IMR-90 (cell line): ENCODE results near the gene SLC44A2. TPM values are rescaled to one million over a fixed set of nuclear protein-coding genes. Genes with fewer than 3 reads are reported as not detected.

Source experiments
- ATAC-seq: fragments of 200-7000 bp; cut with Tn5 transposase; 2 replicates; pipeline ENCODE4 v1.9.1; 2020; ENCODE audit warnings: low read depth, mild to moderate bottlenecking, moderate library complexity
- BruUV-seq: library from RNA; stranded (reverse); fragments of 400-500 nt; replicated peaks from 2 replicates; lab custom pipeline; 2021; lab: Mats Ljungman, UMichigan
- CTCF ChIA-PET: fragments of 300-600 bp; formaldehyde crosslinking; extraction: SDS; loops from one replicate; lab custom pipeline; 2021; ENCODE audit warnings: antibody characterized with exemption; lab: Yijun Ruan, JAX
- POLR2A ChIA-PET: fragments of 300-600 bp; sonication (Branson Sonifier 250); formaldehyde crosslinking; loops from one replicate; lab custom pipeline; 2022; ENCODE audit warnings: antibody characterized with exemption; ENCODE audit not compliant: unreplicated experiment; lab: Charles Lee
- DNase-seq: peaks from one replicate; pipeline ENCODE4 v3.0.0; 2013
- H2AFZ ChIP-seq: replicated peaks from 2 replicates; pipeline ENCODE3; 2013; ENCODE audit warnings: low read length, mild to moderate bottlenecking; ENCODE audit not compliant: poor library complexity
- H2AK5ac ChIP-seq: 2 replicates; pipeline ENCODE4 v1.6.1; 2013; ENCODE audit warnings: low read depth, low read length, inconsistent platforms
- H2AK9ac ChIP-seq: replicated peaks from 2 replicates; pipeline ENCODE3; 2013; ENCODE audit warnings: mild to moderate bottlenecking, low read depth, low read length, moderate library complexity; ENCODE audit not compliant: poor library complexity
- H2BK120ac ChIP-seq: 2 replicates; pipeline ENCODE4 v1.6.1; 2013; ENCODE audit warnings: low read depth, low read length, inconsistent platforms
- H2BK15ac ChIP-seq: 3 replicates; pipeline ENCODE4 v1.6.1; 2013; ENCODE audit warnings: low read depth, low read length, inconsistent platforms
- H2BK20ac ChIP-seq: 2 replicates; pipeline ENCODE4 v1.6.1; 2013; ENCODE audit warnings: low read depth, mild to moderate bottlenecking, inconsistent platforms, low read length, moderate library complexity
- H2BK5ac ChIP-seq: 2 replicates; pipeline ENCODE4 v1.6.1; 2013; ENCODE audit warnings: mild to moderate bottlenecking, low read depth, low read length, inconsistent platforms; ENCODE audit not compliant: poor library complexity, severe bottlenecking
- H3K14ac ChIP-seq: replicated peaks from 2 replicates; pipeline ENCODE4 v1.6.1; 2013; ENCODE audit warnings: low read depth, low read length, inconsistent platforms
- H3K18ac ChIP-seq: 2 replicates; pipeline ENCODE4 v1.6.1; 2013; ENCODE audit warnings: low read depth, low read length, control low read depth
- H3K23ac ChIP-seq: 2 replicates; pipeline ENCODE4 v1.6.1; 2013; ENCODE audit warnings: low read depth, low read length, inconsistent platforms
- H3K27ac ChIP-seq: 2 replicates; pipeline ENCODE4 v1.5.1; 2013; ENCODE audit warnings: mild to moderate bottlenecking, control low read depth, low read length; ENCODE audit not compliant: insufficient read depth
- H3K27me3 ChIP-seq: 2 replicates; pipeline ENCODE4 v1.6.1; 2013; ENCODE audit warnings: low read length; ENCODE audit not compliant: control insufficient read depth, insufficient read depth
- H3K36me3 ChIP-seq: 2 replicates; pipeline ENCODE4 v1.6.1; 2013; ENCODE audit warnings: low read length, mixed read lengths; ENCODE audit not compliant: control insufficient read depth, insufficient read depth
- H3K4ac ChIP-seq: 2 replicates; pipeline ENCODE4 v1.6.1; 2013; ENCODE audit warnings: low read depth, low read length, inconsistent platforms
- H3K4me1 ChIP-seq: 2 replicates; pipeline ENCODE4 v1.6.1; 2013; ENCODE audit warnings: low read length, mixed read lengths; ENCODE audit not compliant: control insufficient read depth, insufficient read depth
- H3K4me2 ChIP-seq: 2 replicates; pipeline ENCODE4 v1.6.1; 2013; ENCODE audit warnings: low read depth, mild to moderate bottlenecking, control low read depth, low read length, moderate library complexity
- H3K4me3 ChIP-seq: 2 replicates; pipeline ENCODE4 v1.5.1; 2013; ENCODE audit warnings: low read depth, mild to moderate bottlenecking, control low read depth, low read length, moderate library complexity; ENCODE audit not compliant: insufficient read depth
- H3K56ac ChIP-seq: 2 replicates; pipeline ENCODE4 v1.6.1; 2013; ENCODE audit warnings: low read length, inconsistent platforms; ENCODE audit not compliant: insufficient read depth; ENCODE audit errors: extremely low read depth
- H3K79me1 ChIP-seq, 2 experiments: 2 replicates each; pipeline ENCODE4 v1.6.1; 2013; ENCODE audit warnings: low read length in 2 of 2, inconsistent platforms in 1 of 2, low read depth in 1 of 2
- H3K9ac ChIP-seq: 2 replicates; pipeline ENCODE4 v1.6.1; 2013; ENCODE audit warnings: low read depth, low read length, control low read depth
- H3K9me1 ChIP-seq: 2 replicates; pipeline ENCODE4 v1.6.1; 2013; ENCODE audit warnings: low read length, inconsistent platforms; ENCODE audit not compliant: insufficient read depth
- H3K9me3 ChIP-seq: 2 replicates; pipeline ENCODE4 v1.6.1; 2013; ENCODE audit warnings: low read length; ENCODE audit not compliant: control insufficient read depth, insufficient read depth
- H4K20me1 ChIP-seq: 2 replicates; pipeline ENCODE4 v1.6.1; 2013; ENCODE audit warnings: low read length, inconsistent platforms; ENCODE audit not compliant: insufficient read depth
- H4K5ac ChIP-seq: 2 replicates; pipeline ENCODE4 v1.6.1; 2013; ENCODE audit warnings: mild to moderate bottlenecking, low read depth, low read length, control low read depth
- H4K8ac ChIP-seq, 2 experiments: 2 replicates each; pipeline ENCODE4 v1.6.1; 2013; ENCODE audit warnings: low read depth in 2 of 2, low read length in 2 of 2, control low read depth in 1 of 2, inconsistent platforms in 1 of 2
- H4K91ac ChIP-seq: 2 replicates; pipeline ENCODE4 v1.6.1; 2013; ENCODE audit warnings: low read depth, low read length, inconsistent platforms; ENCODE audit not compliant: insufficient read depth
- BHLHE40 ChIP-seq: fragments of 150-350 bp; IDR thresholded peaks from 2 replicates; pipeline ENCODE4 v1.6.1; 2016; ENCODE audit warnings: mild to moderate bottlenecking, low read depth, low read length
- CHD1 ChIP-seq: IDR thresholded peaks from 2 replicates; pipeline ENCODE4 v1.6.1; 2012; ENCODE audit warnings: low read depth, low read length, improper control_type of control experiment
- CTCF ChIP-seq: conservative IDR thresholded peaks from 2 replicates; pipeline ENCODE4 v1.5.1; 2012; ENCODE audit warnings: mild to moderate bottlenecking, low read depth, low read length, improper control_type of control experiment
- FOS ChIP-seq: fragments of 150-350 bp; IDR thresholded peaks from 2 replicates; pipeline ENCODE4 v1.6.1; 2016; ENCODE audit warnings: low read depth, low read length
- MAZ ChIP-seq: IDR thresholded peaks from 2 replicates; pipeline ENCODE4 v1.6.1; 2012; ENCODE audit warnings: low read depth, mild to moderate bottlenecking, low read length, improper control_type of control experiment, moderate library complexity, borderline replicate concordance
- MXI1 ChIP-seq: IDR thresholded peaks from 2 replicates; pipeline ENCODE4 v1.6.1; 2012; ENCODE audit warnings: low read depth, mild to moderate bottlenecking, low read length, moderate library complexity, borderline replicate concordance
- NFE2L2 ChIP-seq: fragments of 150-350 bp; IDR thresholded peaks from 2 replicates; pipeline ENCODE4 v1.6.1; 2016; ENCODE audit warnings: low read depth, mild to moderate bottlenecking, low read length
- POLR2A ChIP-seq: IDR thresholded peaks from 2 replicates; pipeline ENCODE4 v1.6.1; 2012; ENCODE audit warnings: mild to moderate bottlenecking, low read depth, low read length
- RAD21 ChIP-seq: IDR thresholded peaks from 2 replicates; pipeline ENCODE4 v1.6.1; 2012; ENCODE audit warnings: low read length, improper control_type of control experiment
- RCOR1 ChIP-seq: IDR thresholded peaks from 2 replicates; pipeline ENCODE4 v1.6.1; 2012; ENCODE audit warnings: mild to moderate bottlenecking, low read length, improper control_type of control experiment; ENCODE audit not compliant: insufficient replicate concordance
- RFX5 ChIP-seq: IDR thresholded peaks from 2 replicates; pipeline ENCODE4 v1.8.0; 2012; ENCODE audit warnings: low read depth, mild to moderate bottlenecking, low read length, moderate library complexity
- SMC3 ChIP-seq: fragments of 150-350 bp; IDR thresholded peaks from 2 replicates; pipeline ENCODE4 v1.6.1; 2016; ENCODE audit warnings: low read depth, mild to moderate bottlenecking, antibody characterized with exemption, low read length, moderate library complexity
- WGBS, 2 experiments: methylation state at CpG; one replicate each; pipeline versions ENCODE4 v1.1.5 to v1.1.7; 2013; ENCODE audit warnings: missing lambda C conversion rate in 2 of 2; ENCODE audit not compliant: insufficient read length in 1 of 2; ENCODE audit errors: extremely low coverage in 2 of 2; 5-methylcytosine and 5-hydroxymethylcytosine counted together
- dilution Hi-C: fragments of 300-500 bp; cut with HindIII; formaldehyde crosslinking; loops from one replicate; pipeline ENCODE4 v1.14.3; 2018; ENCODE audit warnings: low sequenced_read_pairs; ENCODE audit not compliant: unreplicated experiment
- in situ Hi-C: fragments of 300-500 bp; cut with MboI; formaldehyde crosslinking; loops from 3 replicates; pipeline ENCODE4 v1.14.3; 2019; ENCODE audit warnings: low sequenced_read_pairs, inconsistent platforms, mixed read lengths
- intact Hi-C: fragments of 100-400 bp; cut with micrococcal nuclease; formaldehyde crosslinking; loops from 2 replicates; pipeline ENCODE4 v1.10.0; 2022
- polyA plus RNA-seq, 3 experiments: library from polyadenylated mRNA; depleted of rRNA; stranded (reverse); fragments of >200 nt; gene quantifications; 2 replicates each; pipeline ENCODE4 v1.2.3, GENCODE V29; 2012; ENCODE audit warnings: low replicate concordance in 1 of 3
- total RNA-seq: library from RNA; depleted of rRNA; stranded (reverse); fragments of >200 nt; gene quantifications from 2 replicates; pipeline ENCODE4 v1.2.3, GENCODE V29; 2012
- TF ChIP-seq, protein P1 (sequence below): fragments of 150-350 bp; IDR thresholded peaks from 2 replicates; pipeline ENCODE4 v1.6.1; 2017; ENCODE audit warnings: mild to moderate bottlenecking, antibody characterized with exemption, low read length, low read depth
- TF ChIP-seq, protein P2 (sequence below): fragments of 150-350 bp; IDR thresholded peaks from 2 replicates; pipeline ENCODE4 v1.6.1; 2016; ENCODE audit warnings: low read depth, mild to moderate bottlenecking, low read length, moderate library complexity, borderline replicate concordance

Gene SLC44A2
- total and polyA plus RNA-seq, 2 of the 4 experiments (the other 2 are of a cell fraction) = 28.5 to 62.9 TPM

DNA sequence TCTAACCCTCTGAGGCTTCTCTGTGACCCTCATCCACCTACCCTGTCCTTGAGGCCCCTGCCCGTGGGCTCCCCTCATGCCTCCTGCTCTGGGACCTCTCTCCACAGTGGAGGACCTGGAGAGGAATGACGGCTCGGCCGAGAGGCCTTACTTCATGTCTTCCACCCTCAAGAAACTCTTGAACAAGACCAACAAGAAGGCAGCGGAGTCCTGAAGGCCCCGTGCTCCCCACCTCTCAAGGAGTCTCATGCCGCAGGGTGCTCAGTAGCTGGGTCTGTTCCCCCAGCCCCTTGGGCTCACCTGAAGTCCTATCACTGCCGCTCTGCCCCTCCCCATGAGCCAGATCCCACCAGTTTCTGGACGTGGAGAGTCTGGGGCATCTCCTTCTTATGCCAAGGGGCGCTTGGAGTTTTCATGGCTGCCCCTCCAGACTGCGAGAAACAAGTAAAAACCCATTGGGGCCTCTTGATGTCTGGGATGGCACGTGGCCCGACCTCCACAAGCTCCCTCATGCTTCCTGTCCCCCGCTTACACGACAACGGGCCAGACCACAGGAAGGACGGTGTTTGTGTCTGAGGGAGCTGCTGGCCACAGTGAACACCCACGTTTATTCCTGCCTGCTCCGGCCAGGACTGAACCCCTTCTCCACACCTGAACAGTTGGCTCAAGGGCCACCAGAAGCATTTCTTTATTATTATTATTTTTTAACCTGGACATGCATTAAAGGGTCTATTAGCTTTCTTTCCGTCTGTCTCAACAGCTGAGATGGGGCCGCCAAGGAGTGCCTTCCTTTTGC is 18.0 kb downstream of the SLC44A2 start:
- no peak overlapping the region for H3K18ac ChIP-seq
- no peak overlapping the region for H4K5ac ChIP-seq
- no peak overlapping the region for H2BK120ac ChIP-seq
- H3K23ac ChIP-seq = no peak overlapping the region
- DNase-seq = no peak
- H3K4me1 ChIP-seq = peaks cover 3% of the 10 kb centered on the region; the same call in 1 of the 2 replicates
- no peak overlapping the region for H3K27ac ChIP-seq
- no peak overlapping the region for H4K8ac ChIP-seq
- WGBS, 2 experiments = 91% methylated on average over 6 of the region's 21 CpGs; no CpG with 5 or more reads in 1 of the 2 experiments
- peaks cover 28% of the 10 kb centered on the region for H3K36me3 ChIP-seq
- no peak overlapping the region for H4K91ac ChIP-seq
- no peaks in the 10 kb centered on the region; a peak in 1 of 4 replicates for H3K79me1 ChIP-seq
- no peaks in the 10 kb centered on the region for H3K9me1 ChIP-seq
- no peak overlapping the region for H3K9ac ChIP-seq
- intact Hi-C loops (loop anchor here (10.0 kb wide), 1 partner anchor 159 kb away; no protein-coding TSS in a partner anchor), in situ Hi-C loops (loop anchor here (5.0 to 10.0 kb wide), 2 partner anchors 61 to 149 kb away; no protein-coding TSS in a partner anchor), dilution Hi-C loops (no loop called here)
- ChIA-PET CTCF (interaction anchor here (1.2 to 2.3 kb wide), 2 partner anchors 21 to 63 kb away, joined by 3 to 38 read pairs; no protein-coding TSS in a partner anchor), POLR2A (no interaction called here)
- no peaks in the 10 kb centered on the region for H4K20me1 ChIP-seq
- H3K4me3 ChIP-seq = no peak overlapping the region
- H3K4me2 ChIP-seq = no peak overlapping the region
- no peak overlapping the region for H3K14ac ChIP-seq
- H2BK20ac ChIP-seq = no peak overlapping the region
- H3K9me3 ChIP-seq = no peaks in the 10 kb centered on the region
- H3K4ac ChIP-seq = no peak overlapping the region
- peak overlapping the region; percentile 13 for H2AFZ ChIP-seq
- no peak overlapping the region for H3K56ac ChIP-seq
- no TSS peak for BruUV-seq
- ATAC-seq = no peak
- no peak overlapping the region for H2AK9ac ChIP-seq
- H3K27me3 ChIP-seq = no peaks in the 10 kb centered on the region
- no peak overlapping the region for H2AK5ac ChIP-seq
- no peak overlapping the region for H2BK5ac ChIP-seq
- no peak overlapping the region for H2BK15ac ChIP-seq
- TF ChIP-seq RCOR1 (no peak), RFX5 (no peak), FOS (no peak), MAZ (no peak), RAD21 (no peak), POLR2A (no peak), NFE2L2 (no peak), CTCF (no peak), SMC3 (no peak), CHD1 (no peak), MXI1 (no peak), BHLHE40 (no peak)
- TF ChIP-seq, protein P1, sequence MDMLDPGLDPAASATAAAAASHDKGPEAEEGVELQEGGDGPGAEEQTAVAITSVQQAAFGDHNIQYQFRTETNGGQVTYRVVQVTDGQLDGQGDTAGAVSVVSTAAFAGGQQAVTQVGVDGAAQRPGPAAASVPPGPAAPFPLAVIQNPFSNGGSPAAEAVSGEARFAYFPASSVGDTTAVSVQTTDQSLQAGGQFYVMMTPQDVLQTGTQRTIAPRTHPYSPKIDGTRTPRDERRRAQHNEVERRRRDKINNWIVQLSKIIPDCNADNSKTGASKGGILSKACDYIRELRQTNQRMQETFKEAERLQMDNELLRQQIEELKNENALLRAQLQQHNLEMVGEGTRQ = no peak
- TF ChIP-seq, protein P2, sequence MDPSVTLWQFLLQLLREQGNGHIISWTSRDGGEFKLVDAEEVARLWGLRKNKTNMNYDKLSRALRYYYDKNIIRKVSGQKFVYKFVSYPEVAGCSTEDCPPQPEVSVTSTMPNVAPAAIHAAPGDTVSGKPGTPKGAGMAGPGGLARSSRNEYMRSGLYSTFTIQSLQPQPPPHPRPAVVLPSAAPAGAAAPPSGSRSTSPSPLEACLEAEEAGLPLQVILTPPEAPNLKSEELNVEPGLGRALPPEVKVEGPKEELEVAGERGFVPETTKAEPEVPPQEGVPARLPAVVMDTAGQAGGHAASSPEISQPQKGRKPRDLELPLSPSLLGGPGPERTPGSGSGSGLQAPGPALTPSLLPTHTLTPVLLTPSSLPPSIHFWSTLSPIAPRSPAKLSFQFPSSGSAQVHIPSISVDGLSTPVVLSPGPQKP = no peak
